Measurements from ENCODE around the gene ZNF217.

DNA sequence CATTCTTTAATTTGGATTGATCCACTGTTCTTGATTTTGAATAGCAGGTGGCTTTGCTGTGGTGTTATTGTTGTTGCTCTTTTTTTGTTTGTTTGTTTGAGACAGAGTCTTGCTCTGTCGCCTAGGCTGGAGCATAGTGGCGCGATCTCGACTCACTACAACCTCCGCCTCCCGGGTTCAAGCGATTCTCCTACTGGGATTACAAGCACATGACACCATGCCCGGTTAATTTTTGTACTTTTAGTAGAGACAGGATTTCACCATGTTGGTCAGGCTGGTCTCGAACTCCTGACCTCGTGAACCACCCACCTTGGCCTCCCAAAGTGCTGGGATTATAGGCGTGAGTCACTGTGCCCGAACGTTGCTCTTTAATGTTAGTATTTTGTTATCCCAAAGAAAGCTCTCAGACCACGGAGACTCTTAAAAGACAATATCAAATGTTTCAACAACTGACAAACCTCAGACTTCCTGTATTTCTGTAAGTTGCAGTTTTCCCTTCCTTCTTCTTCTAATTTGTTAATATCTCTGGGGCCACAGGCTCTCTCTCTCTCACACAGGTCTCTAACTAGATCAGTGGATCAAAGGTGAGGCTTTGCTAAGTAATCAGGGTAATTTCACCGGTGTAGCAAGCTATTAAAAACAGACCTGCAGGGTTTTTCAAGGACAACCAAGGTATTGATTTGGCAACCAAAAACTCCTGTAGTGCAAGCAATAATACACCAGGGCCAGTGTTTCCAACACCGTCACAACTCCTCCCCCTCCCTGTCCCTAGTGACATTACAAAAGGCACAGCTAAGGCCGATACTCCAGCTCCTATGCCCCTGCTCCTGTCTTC lies 48.8 kb upstream of the ZNF217 start:
- TF ChIP-seq EZH2 (IDR thresholded peaks at IDR 0.05) (no peak), POLR2AphosphoS5 (IDR thresholded peaks at IDR 0.05; ENCODE audit: borderline replicate concordance, low read depth, low read length) (no peak), FOXP2 (optimal IDR thresholded peaks at IDR 0.05; ENCODE audit: control extremely low read depth, extremely low read length, insufficient read depth) (no peak)

Measured in SK-N-MC (cell line).